ENCODE data around the gene NLRP7.
"Not testable (repeated sequence)": the region's sequence is repeated elsewhere in the genome, so short reads cannot be mapped to it uniquely, and the experiment has no call there.

The NLRP7 gene

DNA sequence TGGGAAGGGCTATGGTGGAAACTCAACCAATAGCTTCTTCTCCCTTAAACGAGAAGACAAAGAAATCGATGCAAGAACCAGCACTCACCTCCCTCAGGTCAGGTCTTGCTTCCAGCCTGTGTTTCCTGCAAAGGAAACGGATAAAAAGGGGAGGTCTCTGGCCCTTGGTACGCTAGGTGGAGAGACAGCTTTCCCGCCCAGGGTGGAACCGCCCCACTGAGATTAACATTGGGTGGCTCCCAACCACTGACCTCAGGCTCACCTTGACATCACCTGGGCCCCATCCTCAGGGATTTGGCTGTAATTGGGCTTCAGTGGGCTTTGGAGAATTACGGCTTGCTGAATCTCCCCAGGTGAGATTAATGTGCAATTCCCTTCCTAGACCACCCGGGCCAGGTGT lies at the start of gene NLRP7:
Gene NLRP7 (minus strand): TSS at position 150 of the 400 bp plus-strand sequence.
- FAIRE-seq, result no peak

DNA sequence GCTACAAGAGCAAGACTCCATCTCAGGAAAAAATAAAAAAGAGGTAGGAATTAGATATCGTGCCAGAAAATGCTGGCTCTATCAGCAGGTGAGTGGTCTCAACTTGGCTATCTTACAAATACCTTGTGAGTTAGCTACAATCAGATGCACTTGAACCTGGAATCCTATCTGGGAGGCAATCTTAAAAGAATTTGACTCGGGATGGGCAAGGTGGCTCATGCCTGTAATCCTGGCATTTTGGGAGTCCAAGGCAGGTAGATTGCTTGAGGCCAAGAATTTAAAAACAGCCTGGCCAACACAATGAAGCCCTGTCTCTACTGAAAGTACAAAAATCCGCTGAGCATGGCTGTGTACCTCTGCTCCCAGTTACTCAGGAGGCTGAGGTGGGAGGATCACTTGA lies 48.2 kb upstream of the NLRP7 start:
- FAIRE-seq, result no peak

DNA sequence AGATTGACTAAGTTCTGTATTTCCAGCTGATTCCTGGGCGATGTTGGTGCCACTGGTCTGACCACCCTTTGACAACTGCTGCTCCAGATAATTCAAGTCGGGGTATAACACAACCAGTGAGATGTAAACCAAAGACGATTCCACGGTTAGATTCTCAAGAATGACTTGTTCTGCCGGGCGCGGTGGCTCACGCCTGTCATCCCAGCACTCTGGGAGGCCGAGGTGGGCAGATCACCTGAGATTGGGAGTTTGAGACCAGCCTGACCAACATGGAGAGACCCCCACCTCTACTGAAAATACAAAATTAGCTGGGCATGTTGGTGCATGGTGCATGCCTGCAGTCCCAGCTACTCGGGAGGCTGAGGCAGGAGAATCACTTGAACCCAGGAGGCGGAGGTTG lies 42.2 kb upstream of the NLRP7 start:
- FAIRE-seq, result not testable (repeated sequence)

DNA sequence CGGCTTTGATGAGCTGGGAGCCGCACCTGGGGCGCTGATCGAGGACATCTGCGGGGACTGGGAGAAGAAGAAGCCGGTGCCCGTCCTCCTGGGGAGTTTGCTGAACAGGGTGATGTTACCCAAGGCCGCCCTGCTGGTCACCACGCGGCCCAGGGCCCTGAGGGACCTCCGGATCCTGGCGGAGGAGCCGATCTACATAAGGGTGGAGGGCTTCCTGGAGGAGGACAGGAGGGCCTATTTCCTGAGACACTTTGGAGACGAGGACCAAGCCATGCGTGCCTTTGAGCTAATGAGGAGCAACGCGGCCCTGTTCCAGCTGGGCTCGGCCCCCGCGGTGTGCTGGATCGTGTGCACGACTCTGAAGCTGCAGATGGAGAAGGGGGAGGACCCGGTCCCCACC lies 35.2 kb upstream of the NLRP7 start:
- not testable (repeated sequence) for FAIRE-seq

DNA sequence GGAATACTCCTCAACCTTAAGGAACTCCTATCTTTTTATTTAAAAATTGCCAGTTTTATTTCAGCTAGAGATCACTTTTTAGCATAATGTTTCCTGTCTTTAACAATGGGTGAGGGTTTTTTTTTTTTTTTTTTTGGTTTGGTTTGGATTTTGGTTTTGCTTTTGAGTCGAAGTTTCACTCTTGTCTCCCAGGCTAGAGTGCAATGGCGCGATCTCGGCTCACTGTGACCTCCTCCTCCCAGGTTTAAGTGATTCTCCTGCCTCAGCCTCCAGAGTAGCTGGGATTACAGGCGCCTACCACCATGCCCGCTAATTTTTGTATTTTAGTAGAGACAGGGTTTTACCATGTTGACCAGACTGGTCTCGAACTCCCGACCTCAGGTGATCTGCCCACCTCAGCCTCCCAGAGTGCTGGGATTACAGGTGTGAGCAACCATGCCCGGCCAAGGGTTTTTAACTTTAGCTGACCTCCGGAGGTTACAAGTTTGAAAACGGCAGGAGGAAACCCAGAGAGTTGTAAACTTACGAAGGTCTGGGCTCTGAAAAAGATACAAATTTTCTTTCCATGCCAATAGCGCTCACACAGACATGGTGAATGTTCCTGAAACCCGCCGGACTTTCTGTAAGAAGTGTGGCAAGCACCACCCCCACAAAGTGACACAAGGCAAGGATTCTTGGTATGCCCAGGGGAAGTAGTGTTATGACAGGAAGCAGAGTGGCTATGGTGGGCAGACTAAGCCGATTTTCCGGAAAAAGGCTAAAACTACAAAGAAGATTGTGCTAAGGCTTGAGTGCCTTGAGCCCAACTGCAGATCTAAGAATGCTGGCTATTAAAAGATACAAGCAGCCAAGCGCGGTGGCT lies 26.1 kb upstream of the NLRP7 start:
- not testable (repeated sequence) for FAIRE-seq

DNA sequence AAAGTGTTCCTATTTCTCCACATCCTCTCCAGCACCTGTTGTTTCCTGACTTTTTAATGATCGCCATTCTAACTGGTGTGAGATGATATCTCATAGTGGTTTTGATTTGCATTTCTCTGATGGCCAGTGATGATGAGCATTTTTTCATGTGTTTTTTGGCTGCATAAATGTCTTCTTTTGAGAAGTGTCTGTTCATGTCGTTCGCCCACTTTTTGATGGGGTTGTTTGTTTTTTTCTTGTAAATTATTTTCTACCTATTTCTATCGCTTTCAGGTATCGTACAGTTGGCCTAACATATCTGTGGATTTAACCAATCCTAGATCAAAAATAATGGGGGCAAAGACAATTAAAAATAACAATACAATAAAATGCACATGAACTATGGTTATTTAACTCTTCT lies 24.1 kb upstream of the NLRP7 start:
- FAIRE-seq, result not testable (repeated sequence)

DNA sequence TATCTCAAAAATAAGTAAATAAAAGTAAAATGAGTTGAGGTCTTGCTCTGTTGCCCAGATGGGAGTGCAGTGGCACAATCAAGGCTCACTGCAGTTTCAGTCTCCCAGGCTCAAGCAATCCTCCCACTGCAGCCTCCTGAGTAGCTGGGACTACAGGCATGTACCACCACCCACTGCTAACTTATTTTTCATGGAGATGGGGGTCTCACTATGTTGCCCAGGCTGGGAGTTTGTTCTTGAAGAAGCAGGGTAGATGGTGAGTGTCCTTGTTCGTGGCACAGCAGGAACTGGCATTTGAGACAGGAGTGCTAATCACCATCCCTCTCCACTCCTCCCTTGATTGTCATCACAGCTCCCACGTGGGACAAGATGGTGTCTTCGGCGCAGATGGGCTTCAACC lies 22.3 kb upstream of the NLRP7 start:
- FAIRE-seq, result no peak

DNA sequence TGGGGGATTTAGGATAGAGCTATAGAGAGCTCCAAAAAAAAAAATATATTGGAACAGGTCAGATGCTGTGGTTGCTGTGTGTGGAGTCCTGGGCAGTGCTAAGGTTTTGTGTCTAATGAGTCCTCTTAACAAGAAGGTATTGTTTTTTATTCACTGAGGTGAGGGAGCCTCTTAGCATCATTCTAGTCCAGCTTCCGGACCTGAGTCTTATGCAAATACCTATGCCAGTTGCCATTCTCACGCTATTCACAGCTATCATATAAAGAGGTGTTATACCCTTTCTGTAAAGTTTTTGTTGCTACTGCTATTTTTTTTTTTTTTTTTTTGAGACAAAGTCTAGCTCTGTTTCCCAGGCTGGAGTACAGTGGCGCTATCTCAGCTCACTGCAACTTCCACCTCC lies 20.3 kb upstream of the NLRP7 start:
- FAIRE-seq, result no peak

DNA sequence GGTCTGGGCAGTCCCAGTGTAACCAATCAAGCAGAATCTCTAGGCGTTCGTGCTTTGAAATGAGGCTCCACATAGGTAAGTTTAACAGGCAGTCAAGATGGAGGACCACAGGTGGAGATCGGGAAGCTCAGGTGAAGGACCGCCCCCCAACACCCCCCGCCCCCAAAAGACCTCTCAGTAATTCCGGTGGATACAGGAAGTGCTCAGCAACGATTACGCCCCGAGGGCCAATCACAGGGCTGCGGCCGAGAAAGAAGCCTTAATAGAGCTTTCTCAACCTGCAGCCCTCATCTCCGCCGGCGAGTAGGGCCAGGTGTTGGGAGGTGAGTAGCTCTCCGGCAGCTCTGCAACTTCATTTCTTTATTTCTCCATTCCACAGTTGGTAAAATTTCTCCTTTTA lies 17.7 kb upstream of the NLRP7 start:
- FAIRE-seq, result not testable (repeated sequence)

DNA sequence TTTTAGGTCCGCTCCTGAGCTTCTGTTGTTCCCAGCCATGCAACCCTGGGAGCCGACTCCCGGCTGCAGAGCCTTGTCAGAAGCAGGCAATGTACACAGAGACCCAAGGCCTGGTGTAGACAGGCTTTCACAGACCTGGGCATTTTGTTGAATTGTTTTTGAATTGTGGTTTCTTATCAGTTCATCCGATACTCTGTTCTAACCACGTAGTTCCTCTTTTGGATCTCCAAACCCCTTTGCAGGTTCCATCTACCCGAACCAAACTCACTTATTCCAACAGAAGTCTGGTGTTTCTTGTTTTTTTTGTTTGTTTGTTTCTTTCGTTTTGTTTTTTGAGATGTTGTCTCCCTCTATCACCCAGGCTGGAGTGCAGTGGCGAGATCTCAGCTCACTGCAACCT lies 12.5 kb upstream of the NLRP7 start:
- FAIRE-seq, result no peak

DNA sequence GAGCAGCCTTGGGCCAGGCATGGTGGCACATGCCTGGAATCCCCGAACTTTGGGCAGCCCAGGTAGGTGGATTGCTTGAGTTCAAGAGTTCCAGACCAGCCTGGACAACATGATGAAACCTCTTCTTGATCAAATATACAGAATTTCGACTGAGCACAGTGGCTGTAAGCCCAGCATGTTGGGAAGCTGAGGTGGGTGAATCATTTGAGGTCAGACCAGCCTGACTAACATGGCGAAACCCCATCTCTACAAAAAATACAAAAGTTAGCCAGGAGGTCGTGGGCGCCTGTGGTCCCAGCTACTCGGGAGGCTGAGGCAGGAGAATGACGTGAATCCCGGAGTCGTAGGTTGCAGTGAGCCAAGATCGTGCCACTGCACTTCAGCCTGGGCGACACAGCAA lies 8.0 kb upstream of the NLRP7 start:
- no peak for FAIRE-seq

DNA sequence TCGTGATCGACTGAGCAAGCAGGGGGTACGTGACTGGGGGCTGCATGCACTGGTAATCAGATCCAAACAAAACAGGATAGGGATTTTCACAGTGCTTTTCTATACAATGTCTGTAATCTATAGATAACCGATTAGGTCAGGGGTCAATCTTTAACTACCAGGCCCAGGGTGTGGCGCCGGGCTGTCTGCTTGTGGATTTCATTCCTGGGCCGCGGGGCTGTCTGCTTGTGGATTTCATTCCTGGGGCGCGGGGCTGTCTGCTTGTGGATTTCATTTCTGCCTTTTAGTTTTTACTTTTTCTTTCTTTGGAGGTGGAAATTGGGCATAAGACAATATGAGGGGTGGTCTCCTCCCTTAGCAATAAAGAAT lies 6.0 kb upstream of the NLRP7 start:
- FAIRE-seq, result not testable (repeated sequence)

DNA sequence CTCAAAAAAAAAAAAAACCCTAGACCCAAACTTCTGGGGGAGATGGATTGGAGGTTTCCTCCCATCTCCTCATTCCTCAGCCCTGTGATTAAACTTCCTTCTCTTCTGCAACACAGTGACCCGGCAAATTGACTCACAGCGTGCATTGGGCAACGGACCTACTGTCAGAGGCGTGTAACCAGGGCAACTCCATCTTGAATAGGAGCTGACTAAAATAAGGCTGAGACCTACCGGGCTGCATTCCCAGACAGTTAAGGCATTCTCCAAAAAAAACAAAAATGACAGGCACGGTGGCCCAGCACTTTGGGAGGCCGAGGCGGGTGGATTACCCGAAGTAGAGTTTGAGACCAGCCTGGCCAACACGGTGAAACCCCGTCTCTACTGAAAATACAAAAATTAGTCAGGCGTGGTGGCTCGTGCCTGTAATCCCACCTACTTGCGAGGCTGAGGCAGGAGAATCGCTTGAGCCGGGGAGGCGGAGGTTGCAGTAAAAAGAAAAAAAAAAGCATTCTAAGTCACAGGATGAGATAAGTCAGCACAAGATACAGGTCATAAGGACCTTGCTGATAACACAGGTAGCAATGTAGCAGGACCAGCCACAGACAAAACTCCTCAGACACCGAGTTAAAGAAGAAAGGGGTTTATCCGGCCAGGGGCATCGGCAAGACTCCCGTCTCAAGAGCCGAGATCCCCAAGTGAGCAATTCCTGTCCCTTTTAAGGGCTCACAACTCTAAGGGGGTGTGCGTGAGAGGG lies 5.4 kb upstream of the NLRP7 start:
- no peak for FAIRE-seq

DNA sequence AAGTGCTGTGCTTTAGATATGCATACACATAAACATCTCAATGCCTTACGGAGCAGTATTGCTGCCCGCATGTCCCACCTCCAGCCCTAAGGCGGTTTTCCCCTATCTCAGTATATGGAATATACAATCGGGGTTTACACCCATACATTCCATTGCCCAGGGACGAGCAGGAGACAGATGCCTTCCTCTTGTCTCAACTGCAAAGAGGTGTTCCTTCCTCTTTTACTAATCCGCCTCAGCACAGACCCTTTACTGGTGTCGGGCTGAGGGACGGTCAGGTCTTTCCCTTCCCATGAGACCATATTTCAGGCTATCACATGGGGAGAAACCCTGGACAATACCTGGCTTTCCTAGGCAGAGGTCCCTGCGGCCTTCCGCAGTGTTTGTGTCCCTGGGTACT lies 3.2 kb upstream of the NLRP7 start:
- not testable (repeated sequence) for FAIRE-seq

DNA sequence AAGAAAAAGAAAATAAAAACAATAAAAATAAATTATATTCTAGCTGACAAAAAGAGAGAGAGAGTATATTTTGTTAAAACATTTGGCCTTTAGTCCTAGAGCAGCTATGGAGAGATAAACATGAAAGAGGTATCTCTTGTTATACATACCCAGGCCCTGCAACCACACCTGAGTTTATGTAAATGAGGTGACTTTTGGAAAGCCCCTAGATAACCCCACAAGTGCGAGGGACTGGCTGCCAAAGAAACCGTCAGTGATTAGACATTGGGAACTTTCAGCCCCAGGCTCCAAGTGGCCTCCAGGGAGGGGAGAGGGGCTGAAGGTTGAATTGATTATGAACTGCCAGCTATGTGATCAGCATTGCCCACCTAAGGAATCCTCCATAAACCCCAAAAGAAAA lies 2.1 kb upstream of the NLRP7 start:
- FAIRE-seq, result no peak

DNA sequence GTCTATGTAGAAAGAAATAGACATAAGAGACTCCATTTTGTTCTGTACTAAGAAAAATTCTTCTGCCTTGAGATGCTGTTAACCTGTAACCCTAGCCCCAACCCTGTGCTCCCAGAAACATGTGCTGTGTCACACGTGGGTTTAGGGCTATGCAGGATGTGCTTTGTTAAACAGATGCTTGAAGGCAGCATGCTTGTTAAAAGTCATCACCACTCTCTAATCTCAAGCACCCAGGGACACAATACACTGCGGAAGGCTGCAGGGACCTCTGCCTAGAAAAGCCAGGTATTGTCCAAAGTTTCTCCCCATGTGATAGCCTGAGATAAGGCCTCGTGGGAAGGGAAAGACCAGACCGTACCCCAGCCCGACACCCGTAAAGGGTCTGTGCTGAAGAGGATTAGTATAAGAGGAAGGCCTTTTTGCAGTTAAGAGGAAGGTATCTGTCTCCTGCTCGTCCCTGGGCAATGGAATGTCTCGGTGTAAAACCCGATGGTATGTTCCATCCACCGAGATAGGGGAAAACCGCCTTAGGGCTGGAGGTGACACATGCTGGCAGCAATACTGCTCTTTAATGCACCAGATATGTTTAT lies 3.5 kb downstream of the NLRP7 start:
- FAIRE-seq, result not testable (repeated sequence)

DNA sequence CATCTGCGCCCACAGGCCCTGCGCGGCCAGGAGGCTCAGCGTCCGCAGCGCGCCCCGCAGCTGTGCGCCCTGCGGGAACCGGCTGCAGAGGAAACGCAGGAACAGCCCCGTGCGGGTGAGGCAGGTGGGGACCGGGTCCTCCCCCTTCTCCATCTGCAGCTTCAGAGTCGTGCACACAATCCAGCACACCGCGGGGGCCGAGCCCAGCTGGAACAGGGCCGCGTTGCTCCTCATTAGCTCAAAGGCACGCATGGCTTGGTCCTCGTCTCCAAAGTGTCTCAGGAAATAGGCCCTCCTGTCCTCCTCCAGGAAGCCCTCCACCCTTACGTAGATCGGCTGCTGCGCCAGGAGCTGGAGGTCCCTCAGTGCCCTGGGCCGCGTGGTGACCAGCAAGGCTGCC lies 7.8 kb downstream of the NLRP7 start:
- not testable (repeated sequence) for FAIRE-seq

DNA sequence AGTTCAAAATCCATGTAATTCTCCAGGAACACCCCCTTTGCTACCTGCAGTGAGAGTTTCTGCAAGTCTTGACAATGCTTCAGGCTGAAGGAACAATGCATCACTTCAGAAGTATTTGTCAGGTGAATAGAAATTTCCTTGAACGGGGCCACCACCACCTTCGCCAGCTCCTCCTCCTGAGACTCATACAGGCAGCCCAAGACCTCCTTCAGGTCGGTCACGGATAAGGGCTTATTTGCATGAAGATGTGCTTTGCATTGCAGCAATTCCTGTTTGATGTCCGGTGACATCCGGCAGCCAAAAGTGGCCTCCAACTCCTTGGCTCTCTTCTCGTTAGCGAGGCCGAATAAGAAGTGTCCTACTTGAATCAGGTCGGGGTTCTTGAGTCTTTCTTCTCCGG lies 8.4 kb downstream of the NLRP7 start:
- FAIRE-seq, result no peak

DNA sequence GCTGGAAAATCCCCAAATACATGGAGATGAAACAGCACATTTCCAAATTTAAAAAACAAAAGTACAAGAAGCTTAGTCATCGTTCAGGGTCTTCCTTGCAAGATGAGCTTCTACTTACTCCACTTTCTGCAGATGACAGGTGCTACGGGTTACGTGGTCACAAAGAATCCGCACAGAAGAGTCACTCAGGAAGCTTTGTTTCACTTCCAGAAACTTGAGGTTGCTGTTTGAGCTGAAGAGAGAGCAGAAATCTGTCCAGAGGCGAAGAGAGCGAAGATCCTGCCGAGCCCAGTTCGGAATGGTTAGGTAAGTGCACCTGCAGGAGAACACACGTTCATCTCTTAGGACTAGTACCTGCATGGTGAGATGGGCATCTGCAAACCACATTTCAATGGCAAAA lies 9.4 kb downstream of the NLRP7 start:
- FAIRE-seq, result no peak

DNA sequence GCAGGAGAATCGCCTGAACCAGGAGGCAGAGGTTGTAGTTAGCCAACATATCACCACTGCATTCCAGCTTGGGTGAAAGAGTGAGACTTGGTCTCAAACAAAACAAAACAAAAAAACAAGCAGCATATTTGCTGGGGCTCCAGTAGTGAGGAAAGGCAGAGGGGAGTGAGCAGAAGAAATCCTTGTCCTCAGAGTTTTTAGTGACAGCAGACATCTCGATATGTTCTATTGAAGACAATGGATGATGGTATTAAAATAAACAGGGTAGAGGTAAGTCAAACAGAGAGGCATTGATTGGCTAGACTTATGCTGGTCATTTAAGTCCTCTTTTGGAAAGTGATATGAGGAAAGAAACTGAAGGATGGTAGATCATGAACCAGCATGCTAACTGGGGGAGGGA lies 19.0 kb downstream of the NLRP7 start:
- no peak for FAIRE-seq

DNA sequence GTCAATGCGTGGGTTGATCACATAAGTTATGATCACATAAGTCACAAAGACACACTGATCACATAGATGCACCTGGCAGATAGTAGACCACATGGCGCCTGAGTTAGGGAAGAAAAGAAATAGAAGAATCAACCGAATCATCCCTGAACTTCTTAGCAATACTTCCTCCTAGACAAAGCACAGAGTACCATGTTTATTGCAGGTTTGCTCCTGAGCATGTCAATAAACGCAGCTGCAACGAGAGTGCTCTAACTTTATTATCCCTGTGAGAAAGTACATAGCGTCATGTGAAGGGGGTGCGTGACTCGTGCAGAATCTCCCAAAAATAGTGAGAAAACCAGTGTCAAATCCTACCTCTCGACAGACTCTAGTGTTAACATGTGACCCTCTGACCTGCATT lies 24.1 kb downstream of the NLRP7 start:
- FAIRE-seq, result no peak

DNA sequence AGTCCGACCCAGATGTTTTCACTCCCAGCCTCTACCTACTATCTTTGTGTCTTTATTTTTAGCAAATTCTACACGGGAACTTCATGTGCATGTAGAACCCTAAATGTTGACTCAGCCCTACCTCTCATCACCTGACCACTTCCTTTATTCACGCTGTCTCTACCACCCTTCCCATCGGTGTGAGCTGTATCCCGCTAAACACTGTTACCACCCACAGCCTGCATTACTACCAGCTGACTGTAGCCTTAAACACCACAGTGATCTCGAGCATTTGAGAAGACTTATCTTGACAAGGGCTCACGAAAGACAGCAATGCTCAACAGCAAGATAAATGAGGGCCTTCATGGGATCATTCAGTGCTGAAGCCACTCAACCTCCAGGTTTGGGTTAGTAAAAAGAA lies 26.2 kb downstream of the NLRP7 start:
- FAIRE-seq, result no peak

DNA sequence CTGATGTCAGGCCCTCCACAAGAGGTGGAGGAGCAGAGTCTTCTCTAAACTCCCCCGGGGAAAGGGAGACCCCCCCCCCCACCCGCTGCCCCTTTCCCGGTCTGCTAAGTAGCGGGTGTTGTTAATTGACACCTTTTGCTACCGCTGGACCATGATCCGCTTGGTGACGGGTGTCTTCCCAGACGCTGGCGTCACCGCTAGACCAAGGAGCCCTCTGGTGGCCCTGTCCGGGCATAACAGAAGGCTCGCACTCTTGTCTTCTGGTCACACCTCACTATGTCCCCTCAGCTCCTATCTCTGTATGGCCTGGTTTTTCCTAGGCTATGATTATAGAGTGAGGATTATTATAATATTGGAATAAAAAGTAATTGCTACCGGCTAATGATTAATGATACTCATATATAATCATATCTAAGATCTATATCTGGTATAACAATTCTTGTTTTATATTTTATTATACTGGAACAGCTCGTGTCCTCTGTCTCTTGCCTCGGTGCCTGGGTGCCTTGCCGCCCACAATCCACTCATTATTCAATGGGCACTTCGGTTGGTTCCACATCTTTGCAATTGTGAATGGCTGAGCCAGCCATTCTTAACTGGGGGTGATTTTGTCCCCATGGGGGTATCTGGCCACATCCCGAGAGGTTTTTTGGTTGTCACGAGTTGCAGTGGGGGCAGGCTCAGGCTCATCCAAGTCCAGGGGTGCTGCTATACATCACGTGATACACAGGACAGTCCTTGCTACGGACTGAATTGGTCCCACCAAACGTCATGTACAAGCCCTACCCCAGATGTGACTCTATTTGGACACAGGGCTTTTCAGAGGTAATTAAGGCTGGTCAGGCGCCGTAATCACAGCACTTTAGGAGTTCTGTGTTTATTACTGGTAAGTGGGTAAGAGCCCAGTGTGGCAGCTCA lies 27.4 kb downstream of the NLRP7 start:
- not testable (repeated sequence) for FAIRE-seq
